ENCODE measurements around the gene MPRIP.
"Not testable (repeated sequence)": the region's sequence is repeated elsewhere in the genome, so short reads cannot be mapped to it uniquely, and the experiment has no call there.

MPRIP gene
- 335 reads per million, percentile 96 among the genes with 10 or more reads in this experiment for total RNA-seq

- DNase-seq: no peak
These were observed at the start of gene MPRIP for GRCh38 chr17:17042384-17042736. MPRIP (plus strand) TSS chr17:17042457; CDS start chr17:17042849, 392 bp downstream.

GRCh38 chr17:16994631-16995030 is 47.6 kb upstream of the MPRIP start:
- DNase-seq: no peak

DNA sequence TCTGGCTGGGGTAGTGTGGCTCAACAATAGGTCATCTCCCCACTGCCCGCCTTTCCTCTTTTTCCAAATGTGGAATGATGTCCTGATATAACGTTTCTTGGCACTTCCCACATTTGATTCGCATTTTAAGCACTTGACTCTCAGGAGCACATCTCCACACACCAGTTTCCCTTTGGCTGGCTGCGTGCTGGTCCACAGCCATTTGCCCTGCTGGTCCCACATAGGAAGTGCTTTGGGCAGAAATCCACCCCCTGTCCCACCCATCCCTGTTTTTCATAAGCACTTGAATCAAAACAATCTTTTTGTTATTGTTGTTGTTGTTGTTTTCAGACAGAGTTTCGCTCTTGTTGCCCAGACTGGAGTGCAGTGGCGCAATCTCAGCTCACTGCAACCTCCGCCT is 46.3 kb upstream of the MPRIP start:
- DNase-seq: no peak

GRCh38 chr17:16996726-16997125 is 45.5 kb upstream of the MPRIP start:
- DNase-seq: not testable (repeated sequence)

DNA sequence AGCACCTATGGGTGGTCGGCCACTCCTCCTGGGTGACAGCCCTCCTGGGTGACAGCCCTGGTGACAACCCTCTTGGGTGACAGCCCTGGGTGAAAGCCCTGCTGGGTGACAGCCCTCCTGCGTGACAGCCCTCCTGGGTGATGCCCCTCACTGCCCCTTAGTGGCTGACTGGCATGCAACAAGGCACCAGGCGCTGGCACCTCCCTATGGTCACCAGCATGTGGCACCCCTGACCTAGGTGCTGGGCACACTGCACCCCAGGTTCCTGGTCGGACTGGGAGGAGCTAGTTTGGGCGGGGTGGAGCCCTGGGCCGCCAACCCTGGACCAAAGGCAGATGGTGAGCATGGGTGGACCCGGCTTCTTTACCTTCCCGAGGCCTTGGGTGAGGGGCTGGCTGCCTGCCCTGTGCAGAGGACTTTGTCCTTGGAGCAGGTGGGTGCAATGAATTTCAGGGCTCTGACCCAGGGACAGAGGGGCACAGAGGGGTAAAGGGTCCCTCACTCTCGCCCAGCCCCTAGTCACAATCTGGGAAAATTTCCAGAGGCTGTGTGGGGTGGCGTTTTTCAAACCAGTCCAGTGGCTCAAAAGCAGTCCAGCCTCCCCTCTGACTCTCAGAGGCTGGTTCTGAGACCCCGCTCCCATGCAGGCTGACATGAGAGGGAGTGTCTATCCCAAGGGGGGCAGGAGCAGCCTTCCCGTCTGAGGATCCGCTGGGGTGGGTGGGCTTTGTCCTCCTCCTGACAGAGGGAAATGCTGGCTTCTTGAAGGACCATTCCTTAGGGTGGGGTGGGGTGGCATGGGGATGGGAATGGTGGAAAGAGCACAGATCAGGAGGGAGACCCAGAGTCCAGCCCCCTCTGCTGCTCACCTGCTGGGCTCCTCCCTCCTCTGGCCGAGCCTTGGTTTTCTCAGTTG is 44.5 kb upstream of the MPRIP start:
- no peak for DNase-seq

- DNase-seq: no peak
These were observed 42.2 kb upstream of the MPRIP start for GRCh38 chr17:16999931-17000625.

DNA sequence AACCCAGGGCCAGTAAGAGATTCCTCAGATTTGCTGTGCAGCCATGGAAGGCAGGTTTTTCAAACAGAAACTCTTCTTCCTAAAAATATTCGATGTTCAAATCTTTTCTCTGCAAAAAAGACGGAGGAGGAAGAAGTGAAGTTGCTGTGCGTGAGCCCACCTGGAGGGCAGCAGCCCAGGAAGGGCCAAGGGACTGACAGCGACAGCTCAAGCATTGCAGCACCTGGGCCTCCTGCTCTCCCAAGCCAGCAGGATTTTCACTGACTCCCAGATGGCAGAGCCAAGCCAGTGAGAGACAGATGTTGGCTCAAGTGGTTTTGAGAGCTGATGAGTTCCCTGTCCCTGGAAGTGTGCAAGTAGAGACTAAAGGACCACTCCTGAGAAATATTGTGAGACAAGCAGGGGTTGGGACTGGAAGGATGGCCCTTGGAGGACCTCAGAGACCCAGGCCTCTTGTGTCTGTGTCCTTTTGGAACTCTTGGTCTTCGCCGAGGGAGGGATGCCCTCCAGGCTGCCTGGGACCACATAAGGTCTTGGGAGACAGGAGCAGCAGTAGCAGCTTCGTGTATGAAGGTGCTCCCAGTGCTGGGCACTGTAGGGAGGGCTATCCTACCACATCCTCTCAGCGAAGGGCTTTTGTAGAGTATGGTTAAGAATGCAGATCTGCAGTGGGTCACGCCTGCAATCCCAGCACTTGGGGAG is 41.0 kb upstream of the MPRIP start:
- DNase-seq: no peak

DNA sequence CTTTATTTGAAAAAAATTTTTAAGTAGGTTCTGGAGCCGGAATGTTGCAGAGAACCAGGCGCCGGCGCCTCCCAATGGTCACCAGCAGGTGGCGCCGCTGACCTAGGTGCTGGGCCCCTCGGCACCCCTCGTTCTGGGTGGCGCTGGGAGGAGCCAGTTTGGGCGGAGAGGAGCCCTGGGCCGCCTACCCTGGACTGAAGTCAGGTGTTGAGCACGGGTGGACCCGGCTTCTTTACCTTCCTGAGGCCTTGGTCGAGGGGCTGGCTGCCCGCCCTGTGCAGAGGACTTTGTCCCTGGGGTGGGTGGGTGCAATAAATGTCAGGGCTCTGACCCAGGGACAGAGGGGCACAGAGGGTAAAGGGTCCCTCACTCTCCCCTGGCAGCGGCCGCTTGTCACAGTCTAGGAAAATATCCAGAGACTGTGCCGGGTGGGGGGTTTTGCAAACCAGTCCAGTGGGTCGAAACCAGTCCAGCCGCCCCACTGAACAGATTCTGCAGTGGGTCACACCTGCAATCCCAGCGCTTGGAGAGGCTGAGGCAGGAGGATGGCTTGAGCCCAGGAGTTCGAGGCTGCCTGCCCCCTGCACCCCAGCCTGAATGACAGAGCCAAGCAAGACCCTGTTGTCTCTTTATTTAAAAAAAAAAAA is 40.3 kb upstream of the MPRIP start:
- DNase-seq: peak; percentile 71

DNA sequence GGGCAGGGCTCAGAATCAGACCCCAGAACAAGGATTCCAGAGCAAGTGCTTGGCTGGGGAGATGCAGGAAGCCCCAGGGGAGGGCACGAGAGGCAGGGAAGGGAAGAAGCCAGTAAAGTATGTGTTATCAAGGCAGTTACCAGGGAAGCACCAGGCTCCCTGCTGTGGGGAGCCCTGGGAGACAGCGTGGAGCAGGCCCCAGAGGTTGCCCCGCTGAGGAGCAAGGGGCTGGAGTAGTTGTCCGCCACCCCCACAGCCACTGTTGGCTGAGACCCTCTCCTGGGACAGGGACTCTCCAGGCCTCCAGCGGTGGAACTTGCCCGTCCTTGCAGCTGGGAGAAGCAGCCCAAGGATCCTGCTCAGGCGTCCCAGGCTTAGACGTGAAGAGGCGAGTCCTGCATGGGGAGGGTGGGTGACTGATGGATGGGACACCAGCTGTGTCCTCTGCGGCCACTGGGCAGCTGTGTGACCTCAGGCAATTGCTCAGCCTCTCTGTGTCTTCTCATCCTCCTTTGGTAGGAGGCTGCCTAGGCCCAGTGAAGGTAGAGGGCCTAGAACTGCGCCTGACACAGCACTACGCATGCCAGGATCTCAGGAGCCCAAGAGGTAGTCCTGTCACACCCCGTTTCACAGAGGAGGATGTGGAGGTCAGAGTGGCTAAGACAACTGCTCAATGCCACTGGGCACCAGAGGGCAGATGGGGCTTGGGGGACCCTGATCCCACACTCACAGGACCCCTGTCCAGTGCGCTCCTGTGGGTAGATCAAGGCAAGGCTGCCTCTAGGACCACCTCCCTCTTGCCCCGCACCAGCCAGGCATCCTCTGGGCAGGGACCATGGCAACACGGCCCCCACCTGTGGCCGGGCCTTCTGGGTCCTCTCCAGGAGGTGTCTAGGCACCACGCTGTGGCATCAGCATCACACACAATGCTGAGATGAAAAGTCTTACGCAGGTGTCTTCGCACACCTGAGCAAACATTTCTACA is 39.2 kb upstream of the MPRIP start:
- DNase-seq: not testable (repeated sequence)

GRCh38 chr17:17004251-17004996 is 37.8 kb upstream of the MPRIP start:
- DNase-seq: no peak

DNA sequence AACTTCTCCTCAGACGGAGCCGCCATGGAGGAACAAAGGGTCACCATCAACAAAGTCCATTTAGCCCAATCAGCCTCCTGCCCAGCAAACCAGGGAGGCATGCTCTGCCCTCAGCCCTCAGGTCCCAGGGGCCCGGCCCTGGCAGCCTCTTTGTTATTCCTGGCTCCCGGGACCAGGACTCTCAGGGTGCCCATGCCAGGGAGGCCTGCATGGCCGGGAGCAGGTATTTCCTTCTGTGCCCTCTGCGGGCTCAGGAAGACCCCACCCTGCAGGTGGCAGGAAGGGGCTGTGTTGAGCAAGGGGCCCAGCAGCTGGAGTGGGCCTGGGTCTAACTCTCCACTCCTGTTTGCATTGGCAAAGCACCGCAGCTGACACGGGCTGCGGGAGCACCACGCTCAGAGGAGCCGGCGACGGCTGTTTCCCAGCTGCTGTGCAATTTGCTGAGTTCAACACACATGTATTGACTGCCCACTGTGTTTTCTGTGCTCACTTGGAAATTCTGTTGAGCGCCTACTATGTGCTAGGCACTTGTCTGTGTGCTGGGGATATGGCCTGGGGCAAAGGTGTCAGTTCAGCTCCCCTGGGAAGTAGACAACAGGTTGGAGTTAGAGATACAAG is 37.2 kb upstream of the MPRIP start:
- DNase-seq: not testable (repeated sequence)

- not testable (repeated sequence) for DNase-seq
These were observed 34.4 kb upstream of the MPRIP start for GRCh38 chr17:17007891-17008290.

DNA sequence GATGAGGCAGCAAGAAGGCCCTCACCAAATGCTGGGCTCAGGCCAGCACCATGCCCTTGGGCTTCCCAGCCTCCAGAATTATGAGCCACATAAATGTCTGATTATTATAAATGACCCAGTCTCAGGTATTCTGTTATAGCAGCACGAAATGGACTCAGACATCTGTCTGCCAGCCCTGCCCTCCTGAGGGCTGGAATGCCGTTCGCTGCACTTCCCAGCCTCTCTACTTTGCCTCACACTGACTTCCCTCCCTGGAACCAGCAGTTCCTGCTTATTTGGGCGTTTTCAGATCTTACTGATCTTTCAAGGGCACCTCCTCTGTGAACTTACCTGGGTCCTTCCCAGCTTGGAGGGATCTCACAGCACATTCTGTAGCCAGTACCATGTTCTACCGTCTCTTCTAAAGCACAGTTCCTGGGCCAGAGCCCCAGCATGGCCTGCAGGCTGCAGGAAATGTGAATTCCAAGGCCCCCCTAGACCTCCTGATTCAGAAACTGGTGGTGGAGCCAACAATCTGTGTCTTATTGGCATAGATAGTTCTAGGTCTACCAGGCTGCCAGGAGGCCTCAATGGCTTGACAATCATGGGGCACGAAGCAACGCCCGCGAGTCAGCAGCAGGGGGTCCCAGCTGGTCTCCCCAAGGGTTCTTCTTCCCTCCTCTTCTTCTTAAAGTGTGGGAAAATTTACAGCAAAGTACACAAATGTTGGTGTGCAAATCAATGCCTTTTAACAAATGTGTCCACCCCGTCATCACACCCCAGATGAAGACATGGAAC is 33.4 kb upstream of the MPRIP start:
- DNase-seq: not testable (repeated sequence)

GRCh38 chr17:17009972-17010371 is 32.3 kb upstream of the MPRIP start:
- DNase-seq: not testable (repeated sequence)

DNA sequence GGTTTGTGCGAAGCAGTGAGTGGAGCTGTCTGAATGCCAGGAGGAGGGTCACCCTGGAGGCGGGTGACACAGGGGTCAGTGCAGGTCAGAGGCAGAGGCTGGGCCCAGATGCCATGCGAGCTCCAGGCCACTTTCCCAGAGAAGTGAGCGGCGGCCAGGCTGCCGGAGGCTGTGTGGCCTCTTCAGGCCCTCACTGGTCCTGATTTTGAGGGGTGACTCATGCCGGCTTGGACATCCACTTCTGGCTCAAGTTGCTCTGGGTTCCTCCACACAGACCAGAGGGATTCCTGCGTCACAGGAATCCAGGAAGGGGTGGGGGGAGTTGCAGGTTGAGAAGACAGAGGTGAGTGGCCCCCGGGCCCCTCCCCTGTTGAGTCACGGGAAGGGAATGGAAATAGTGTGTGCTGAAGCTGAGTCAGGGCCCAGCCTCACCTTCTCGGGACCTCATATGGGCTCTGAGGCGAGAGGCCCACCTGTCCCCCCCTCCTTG is 31.7 kb upstream of the MPRIP start:
- not testable (repeated sequence) for DNase-seq

- DNase-seq: not testable (repeated sequence)
These were observed 31.0 kb upstream of the MPRIP start for GRCh38 chr17:17011043-17011907.

DNA sequence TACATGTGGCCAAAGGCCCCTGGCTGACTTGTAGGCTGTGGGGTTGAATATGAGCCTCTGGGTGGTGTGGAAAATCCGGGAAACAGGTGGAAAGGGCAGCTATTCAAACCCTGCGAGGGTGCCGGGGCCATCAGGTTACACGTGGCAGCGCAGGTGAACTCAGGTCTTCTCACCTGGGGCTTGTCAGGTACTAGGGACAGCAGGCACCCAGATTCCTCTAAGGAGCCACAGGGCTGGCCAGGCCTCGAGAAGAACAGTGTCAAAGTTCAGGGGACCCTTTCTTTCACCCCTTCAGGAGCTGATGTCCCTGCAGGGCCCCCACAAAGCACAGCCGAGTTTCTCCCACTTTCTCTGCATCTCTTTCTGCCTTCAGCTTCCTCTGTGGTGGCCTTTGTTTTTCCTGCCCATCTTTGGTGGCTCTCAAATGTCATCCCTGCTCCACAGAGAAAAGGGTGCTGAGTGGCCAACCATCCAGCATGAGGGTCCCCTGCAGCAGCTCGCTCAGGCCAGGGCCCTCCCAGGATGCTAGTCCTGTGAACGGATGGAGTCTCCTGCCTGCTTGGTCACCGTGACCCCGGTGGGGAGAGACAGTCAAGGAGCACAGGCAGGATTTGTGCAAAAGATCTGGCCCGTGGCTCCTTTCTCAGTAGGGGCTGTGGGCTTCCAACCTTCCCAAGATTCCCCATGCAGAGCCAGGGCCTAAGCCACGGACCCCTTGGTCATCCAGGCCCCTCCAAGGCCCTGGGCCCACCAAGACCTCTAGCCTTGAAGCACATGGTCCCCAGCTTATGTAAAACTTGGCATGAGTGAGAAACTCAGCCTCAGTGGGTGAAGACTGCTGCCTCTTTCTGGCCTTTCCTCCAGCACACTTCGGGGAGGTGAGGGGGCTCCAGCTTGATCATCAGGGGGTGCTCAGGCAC is 28.2 kb upstream of the MPRIP start:
- not testable (repeated sequence) for DNase-seq
